ENCODE results near the gene ACTG1.

DNA sequence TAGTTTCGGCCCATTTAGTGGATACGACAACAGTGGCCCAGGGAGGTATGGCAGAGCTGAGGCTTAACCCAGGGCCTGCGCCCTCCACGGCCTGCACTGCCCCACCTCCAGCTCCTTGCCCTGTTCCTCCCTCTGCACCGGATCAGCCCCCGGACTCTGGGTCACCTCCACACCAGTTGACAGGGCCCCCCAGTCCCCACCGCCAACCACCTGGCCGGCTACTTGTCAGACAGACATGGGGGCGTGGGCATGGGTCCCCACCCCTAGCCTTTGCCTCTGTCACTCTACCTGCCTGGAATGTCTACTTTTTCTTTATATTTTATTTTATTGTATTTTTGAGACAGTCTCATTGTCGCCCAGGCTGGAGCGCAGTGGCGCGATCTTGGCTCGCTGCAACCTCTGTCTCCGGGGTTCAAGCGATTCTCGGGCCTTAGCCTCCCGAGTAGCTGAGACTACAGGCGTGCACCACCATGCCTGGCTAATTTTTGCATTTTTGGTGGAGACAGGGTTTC lies 3.0 kb upstream of the ACTG1 start:
- TF ChIP-seq POLR2A (IDR thresholded peaks at IDR 0.05; ENCODE audit: low read depth): no peak
- TF ChIP-seq, protein P1, sequence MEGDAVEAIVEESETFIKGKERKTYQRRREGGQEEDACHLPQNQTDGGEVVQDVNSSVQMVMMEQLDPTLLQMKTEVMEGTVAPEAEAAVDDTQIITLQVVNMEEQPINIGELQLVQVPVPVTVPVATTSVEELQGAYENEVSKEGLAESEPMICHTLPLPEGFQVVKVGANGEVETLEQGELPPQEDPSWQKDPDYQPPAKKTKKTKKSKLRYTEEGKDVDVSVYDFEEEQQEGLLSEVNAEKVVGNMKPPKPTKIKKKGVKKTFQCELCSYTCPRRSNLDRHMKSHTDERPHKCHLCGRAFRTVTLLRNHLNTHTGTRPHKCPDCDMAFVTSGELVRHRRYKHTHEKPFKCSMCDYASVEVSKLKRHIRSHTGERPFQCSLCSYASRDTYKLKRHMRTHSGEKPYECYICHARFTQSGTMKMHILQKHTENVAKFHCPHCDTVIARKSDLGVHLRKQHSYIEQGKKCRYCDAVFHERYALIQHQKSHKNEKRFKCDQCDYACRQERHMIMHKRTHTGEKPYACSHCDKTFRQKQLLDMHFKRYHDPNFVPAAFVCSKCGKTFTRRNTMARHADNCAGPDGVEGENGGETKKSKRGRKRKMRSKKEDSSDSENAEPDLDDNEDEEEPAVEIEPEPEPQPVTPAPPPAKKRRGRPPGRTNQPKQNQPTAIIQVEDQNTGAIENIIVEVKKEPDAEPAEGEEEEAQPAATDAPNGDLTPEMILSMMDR (IDR thresholded peaks at IDR 0.05): no peak

All from esophagus muscularis mucosa (tissue), 3 donors.